SK-N-SH (cell line): Measurements from ENCODE around the gene BABAM1. TPM values are rescaled to one million over a fixed set of nuclear protein-coding genes. Genes with fewer than 3 reads are reported as not detected.

Experiments
- CTCF ChIA-PET: fragments of 300-600, 350-600 bp; formaldehyde crosslinking; extraction: SDS; loops from one replicate; lab custom pipeline; 2021; lab: Yijun Ruan, JAX
- POLR2A ChIA-PET: fragments of 350-600 bp; sonication (Branson Sonifier 250); formaldehyde crosslinking; extraction: SDS; loops from one replicate; lab custom pipeline; 2020; ENCODE audit warnings: antibody characterized with exemption, inconsistent platforms; lab: Yijun Ruan, JAX
- DNase-seq: peaks from one replicate; pipeline ENCODE4 v3.0.0; 2012
- H2AFZ ChIP-seq: fragments of 200-600 bp; sonication (generic); 2 replicates; pipeline ENCODE4 v1.8.1; 2016; ENCODE audit warnings: antibody characterized with exemption, mild to moderate bottlenecking, low read depth
- H3F3A ChIP-seq: fragments of 200-600 bp; sonication (generic); replicated peaks from 2 replicates; pipeline ENCODE3; 2016; ENCODE audit warnings: antibody characterized with exemption, mild to moderate bottlenecking; ENCODE audit not compliant: insufficient read depth
- H3K27ac ChIP-seq, 2 experiments: fragments of 200-500 bp in 1 of 2; fragments of 200-600 bp in 1 of 2; sonication (Bioruptor generic) in 1 of 2; sonication (generic), shearing (Covaris generic) in 1 of 2; 2 replicates each; pipeline versions ENCODE4 v1.5.1 to v1.6.1; 2014 to 2016; ENCODE audit warnings: low read depth in 2 of 2, inconsistent platforms in 1 of 2, low read length in 1 of 2, mild to moderate bottlenecking in 1 of 2, mixed read lengths in 1 of 2
- H3K27me3 ChIP-seq: fragments of 200-600 bp; sonication (generic), shearing (Covaris generic); 2 replicates; pipeline ENCODE4 v1.6.1; 2016; ENCODE audit warnings: mixed run types; ENCODE audit not compliant: insufficient read depth
- H3K36me3 ChIP-seq, 2 experiments: fragments of 200-500 bp in 1 of 2; fragments of 200-600 bp in 1 of 2; sonication (Bioruptor generic) in 1 of 2; sonication (generic) in 1 of 2; replicated peaks in 1 of 2; 2 replicates each; pipeline versions ENCODE3 to v1.5.1; 2014 to 2016; ENCODE audit warnings: low read length in 1 of 2, mild to moderate bottlenecking in 1 of 2; ENCODE audit not compliant: insufficient read depth in 2 of 2, control insufficient read depth in 1 of 2
- H3K4me1 ChIP-seq, 2 experiments: fragments of 200-500 bp in 1 of 2; fragments of 200-600 bp in 1 of 2; sonication (Bioruptor generic) in 1 of 2; sonication (generic), shearing (Covaris generic) in 1 of 2; 2 replicates each; pipeline versions ENCODE4 v1.5.1 to v1.6.1; 2014 to 2016; ENCODE audit warnings: low read depth in 1 of 2, low read length in 1 of 2, mixed run types in 1 of 2; ENCODE audit not compliant: insufficient read depth in 2 of 2, control insufficient read depth in 1 of 2
- H3K4me2 ChIP-seq: fragments of 200-600 bp; sonication (generic), shearing (Covaris generic); 2 replicates; pipeline ENCODE4 v1.6.1; 2017; ENCODE audit warnings: mixed run types
- H3K4me3 ChIP-seq, 2 experiments: fragments of 200-500 bp in 1 of 2; fragments of 200-600 bp in 1 of 2; sonication (Bioruptor generic) in 1 of 2; sonication (generic), shearing (Covaris generic) in 1 of 2; 2 replicates each; pipeline versions ENCODE4 v1.5.1 to v1.8.1; 2014 to 2016; ENCODE audit warnings: low read depth in 2 of 2, inconsistent platforms in 1 of 2, low read length in 1 of 2, mild to moderate bottlenecking in 1 of 2, mixed read lengths in 1 of 2, moderate library complexity in 1 of 2
- H3K79me2 ChIP-seq: fragments of 200-600 bp; sonication (generic); 2 replicates; pipeline ENCODE4 v1.8.1; 2017; ENCODE audit warnings: mild to moderate bottlenecking; ENCODE audit not compliant: insufficient read depth
- H3K9ac ChIP-seq: fragments of 200-600 bp; sonication (generic); 2 replicates; pipeline ENCODE4 v1.6.1; 2017; ENCODE audit warnings: mixed run types
- H3K9me2 ChIP-seq: fragments of 200-600 bp; sonication (generic); 2 replicates; pipeline ENCODE4 v1.6.1; 2017; ENCODE audit warnings: mixed run types
- H3K9me3 ChIP-seq: fragments of 200-600 bp; sonication (generic); 2 replicates; pipeline ENCODE4 v1.6.1; 2017; ENCODE audit warnings: mixed run types, mild to moderate bottlenecking, moderate library complexity
- H4K20me1 ChIP-seq: fragments of 200-600 bp; sonication (generic); 2 replicates; pipeline ENCODE4 v1.6.1; 2017; ENCODE audit warnings: mild to moderate bottlenecking, mixed run types; ENCODE audit not compliant: insufficient read depth
- CHD2 ChIP-seq: fragments of 150-350 bp; IDR thresholded peaks from 2 replicates; pipeline ENCODE4 v1.6.1; 2018; ENCODE audit warnings: low read length; ENCODE audit not compliant: partially characterized antibody
- CTCF ChIP-seq: fragments of 200-600 bp; sonication (generic); IDR thresholded peaks from 2 replicates; pipeline ENCODE4 v1.6.1; 2017; ENCODE audit warnings: antibody characterized with exemption, mild to moderate bottlenecking, moderate library complexity
- ELF1 ChIP-seq: IDR thresholded peaks from 2 replicates; pipeline ENCODE4 v1.4.0; 2012
- GABPA ChIP-seq: IDR thresholded peaks from 2 replicates; pipeline ENCODE4 v1.4.0; 2012; ENCODE audit warnings: low read depth, mild to moderate bottlenecking
- JUND ChIP-seq: IDR thresholded peaks from 2 replicates; pipeline ENCODE4 v1.4.0; 2012
- MAX ChIP-seq: IDR thresholded peaks from 2 replicates; pipeline ENCODE4 v1.4.0; 2012; ENCODE audit warnings: low read depth
- MXI1 ChIP-seq: IDR thresholded peaks from 2 replicates; pipeline ENCODE4 v1.6.1; 2012; ENCODE audit warnings: mild to moderate bottlenecking, low read depth, low read length, improper control_type of control experiment
- PBX3 ChIP-seq: IDR thresholded peaks from 2 replicates; pipeline ENCODE4; 2012
- POLR2AphosphoS5 ChIP-seq: IDR thresholded peaks from 2 replicates; pipeline ENCODE4 v1.6.1; 2012; ENCODE audit warnings: low read depth, low read length
- RAD21 ChIP-seq: IDR thresholded peaks from 2 replicates; pipeline ENCODE4 v1.6.1; 2012; ENCODE audit warnings: mild to moderate bottlenecking, low read length
- REST ChIP-seq: IDR thresholded peaks from 2 replicates; pipeline ENCODE4 v1.6.1; 2012; ENCODE audit warnings: mild to moderate bottlenecking, low read depth, low read length, moderate library complexity
- RFX5 ChIP-seq: IDR thresholded peaks from 2 replicates; pipeline ENCODE4 v1.6.1; 2012; ENCODE audit warnings: mild to moderate bottlenecking, improper control_type of control experiment, low read length
- TCF12 ChIP-seq: IDR thresholded peaks from 2 replicates; pipeline ENCODE4 v1.4.0; 2012
- TEAD4 ChIP-seq: IDR thresholded peaks from 2 replicates; pipeline ENCODE4 v1.4.0; 2012; ENCODE audit warnings: mild to moderate bottlenecking, borderline replicate concordance; ENCODE audit not compliant: insufficient read depth
- USF1 ChIP-seq: IDR thresholded peaks from 2 replicates; pipeline ENCODE4 v1.4.0; 2012; ENCODE audit warnings: low read depth, borderline replicate concordance
- YY1 ChIP-seq: IDR thresholded peaks from 2 replicates; pipeline ENCODE4 v1.4.0; 2012; ENCODE audit warnings: low read depth, mild to moderate bottlenecking
- WGBS: methylation state at CpG from one replicate; pipeline ENCODE4 v1.1.6; 2017; ENCODE audit warnings: low lambda C conversion rate; 5-methylcytosine and 5-hydroxymethylcytosine counted together
- polyA plus RNA-seq, 3 experiments: library from polyadenylated mRNA; depleted of rRNA; stranded (reverse); fragments of >200 nt; gene quantifications; 2 replicates each; pipeline ENCODE4 v1.2.3, GENCODE V29; 2012

Gene BABAM1
- polyA plus RNA-seq, 1 of the 3 experiments (the other 2 are of a cell fraction), result 192 TPM

GRCh38 chr19:17259118-17259780, 8.0 kb upstream of the BABAM1 start:
- H3K4me3 ChIP-seq, result no peak overlapping the region
- H3K4me1 ChIP-seq, result no peaks in the 10 kb centered on the region
- no peaks in the 10 kb centered on the region for H3F3A ChIP-seq
- H3K9me3 ChIP-seq, result peaks cover 9% of the 10 kb centered on the region; the same call in 1 of the 2 replicates
- no peaks in the 10 kb centered on the region for H3K36me3 ChIP-seq
- H4K20me1 ChIP-seq, result no peaks in the 10 kb centered on the region
- no peak overlapping the region for H3K4me2 ChIP-seq
- no peaks in the 10 kb centered on the region for H3K27me3 ChIP-seq
- DNase-seq, result no peak
- TF ChIP-seq ELF1 (no peak), PBX3 (no peak), GABPA (no peak), REST (no peak), MAX (no peak), TEAD4 (no peak), POLR2AphosphoS5 (no peak), CTCF (no peak), RFX5 (no peak), YY1 (no peak), CHD2 (no peak), RAD21 (no peak), JUND (no peak), MXI1 (no peak), TCF12 (no peak), USF1 (no peak)
- H3K27ac ChIP-seq, result no peak overlapping the region
- H3K9me2 ChIP-seq, result no peaks in the 10 kb centered on the region
- H3K79me2 ChIP-seq, result no peaks in the 10 kb centered on the region
- H2AFZ ChIP-seq, result no peak overlapping the region
- WGBS, result 41% methylated on average over 6 of the region's 9 CpGs
- H3K9ac ChIP-seq, result no peak overlapping the region
- CTCF ChIA-PET, result interaction anchor here (1.2 to 1.7 kb wide), 6 partner anchors 8 to 196 kb away, joined by 3 to 11 read pairs (median 4); partner anchors contain the start of gene ANKLE1
- POLR2A ChIA-PET, result interaction anchor here (1.2 to 2.2 kb wide), 3 partner anchors 33 to 44 kb away, joined by 3 to 4 read pairs (median 4); partner anchors contain the start of genes OCEL1 and USE1
